ENCODE results near the gene STXBP6.

The STXBP6 gene

GRCh38 chr14:25049568-25050268 lies at the start of gene STXBP6:
Gene STXBP6, minus strand, starts transcription at chr14:25050147. Its CDS starts 75,329 bp downstream, at chr14:24974818.
- DNase-seq (ENCODE audit: low read depth in 2 of 2, low spot score in 1 of 2): no peak

DNA sequence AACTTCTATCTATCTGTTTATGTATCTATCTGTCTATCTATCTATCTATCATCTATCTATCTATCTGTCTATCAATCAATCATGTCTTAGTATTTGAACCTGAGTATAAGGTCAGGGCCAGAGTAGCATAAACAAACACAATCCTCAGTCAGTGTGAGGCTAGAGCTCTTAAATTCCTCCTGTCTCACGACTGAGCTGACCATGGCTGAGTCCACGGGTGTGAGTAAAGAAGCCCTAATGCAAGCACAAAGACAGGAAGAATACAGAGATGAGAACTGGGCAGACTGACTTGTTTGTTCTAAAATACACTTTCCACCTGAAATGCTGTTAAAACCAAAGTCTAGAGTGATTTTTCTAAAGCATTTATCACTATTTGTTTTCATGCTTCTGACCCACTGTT lies 47.2 kb upstream of the STXBP6 start:
- no peak for DNase-seq (ENCODE audit: low read depth in 2 of 2, low spot score in 1 of 2)

DNA sequence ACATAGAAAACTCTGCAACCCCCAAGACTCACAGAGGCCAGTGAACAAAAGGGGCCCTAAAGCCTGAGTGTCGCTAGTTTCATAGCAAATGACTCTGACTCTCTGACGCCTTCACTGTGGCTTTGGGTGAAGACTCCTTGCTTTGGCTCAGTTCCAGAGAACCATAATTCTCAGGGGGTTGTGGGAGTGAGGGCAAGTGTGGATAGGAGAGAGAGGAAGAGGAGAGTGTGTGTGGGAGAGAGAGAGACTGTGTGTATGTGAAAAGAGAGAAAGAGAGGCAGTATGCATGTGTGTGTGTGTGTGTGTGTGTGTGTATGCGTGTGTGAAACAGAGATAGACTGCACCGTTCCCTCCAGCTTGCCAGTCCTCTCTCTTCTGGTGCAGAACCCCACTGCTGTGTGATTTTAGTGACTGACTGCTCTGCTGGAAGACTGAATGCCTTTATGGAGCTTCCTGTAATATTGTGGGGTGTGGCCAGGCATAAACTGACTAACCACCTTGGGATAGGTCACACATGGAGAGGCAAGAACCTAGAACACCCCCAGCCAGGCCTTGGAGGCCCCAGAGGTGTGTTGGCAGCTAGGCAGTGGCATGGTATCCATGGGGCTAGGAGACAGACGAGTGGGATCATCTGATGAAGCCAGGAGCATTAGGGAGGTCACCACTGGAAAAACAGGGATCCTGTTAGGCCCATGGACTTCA lies 45.9 kb upstream of the STXBP6 start:
- no peak for DNase-seq (ENCODE audit: low read depth in 2 of 2, low spot score in 1 of 2)

DNA sequence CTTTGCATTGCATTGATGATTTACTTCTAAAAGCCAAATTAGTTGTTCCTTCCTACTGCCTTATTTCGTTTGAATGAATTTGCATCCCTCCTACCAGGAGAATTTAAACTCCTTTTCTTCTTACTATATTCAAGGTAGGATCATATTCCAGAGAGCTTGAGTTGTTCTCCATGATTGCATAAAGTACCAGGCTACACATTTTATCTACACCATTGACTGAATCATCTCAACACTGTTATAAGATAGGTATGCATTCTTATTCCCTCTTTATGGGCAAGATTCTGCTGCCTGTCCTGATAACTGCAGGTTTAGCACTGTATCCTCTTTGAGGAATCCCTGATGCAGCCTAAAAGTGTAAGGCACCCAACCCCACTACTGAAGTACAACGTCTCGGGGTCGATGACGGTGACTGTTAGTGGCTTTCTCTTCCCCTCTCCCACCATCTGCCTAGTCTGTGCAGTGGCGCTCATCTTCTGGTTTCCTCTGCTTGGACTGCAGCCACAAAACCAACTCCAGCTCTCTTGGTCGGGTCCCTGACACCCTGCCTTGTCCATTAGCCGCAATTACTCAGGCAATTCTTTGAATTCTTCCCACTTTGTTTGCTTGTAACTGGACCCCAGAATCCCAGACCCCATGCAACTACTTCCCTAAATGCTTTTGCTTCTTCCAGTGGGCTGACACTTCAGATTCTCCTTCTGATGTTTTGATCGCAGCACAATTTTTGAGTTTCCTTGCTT lies 44.4 kb upstream of the STXBP6 start:
- no peak for DNase-seq (ENCODE audit: low read depth in 2 of 2, low spot score in 1 of 2)

DNA sequence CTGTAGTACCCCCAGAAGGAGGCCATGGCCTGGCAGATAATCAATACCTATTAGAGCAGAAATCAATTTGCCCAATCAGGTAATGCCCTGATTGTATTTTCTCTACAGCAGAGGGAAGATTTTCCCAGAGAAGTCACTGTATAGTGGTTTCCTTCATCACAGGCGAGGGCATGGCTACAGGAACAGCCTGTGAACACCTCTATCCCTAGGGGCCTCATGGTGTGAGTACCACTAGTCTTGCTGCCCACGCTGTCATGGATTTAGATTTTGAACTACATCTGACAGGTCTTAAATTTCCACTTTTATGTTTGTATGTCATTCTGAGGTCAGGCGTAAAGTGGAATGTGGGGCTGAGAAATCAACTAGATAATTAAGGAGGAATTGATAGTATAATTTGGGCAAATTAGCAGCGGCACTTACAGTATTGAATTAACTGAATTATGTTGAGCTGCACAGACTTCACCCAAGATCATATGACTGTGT lies 42.4 kb upstream of the STXBP6 start:
- no peak for DNase-seq (ENCODE audit: low read depth in 2 of 2, low spot score in 1 of 2)

GRCh38 chr14:25090716-25091454 lies 40.9 kb upstream of the STXBP6 start:
- DNase-seq (ENCODE audit: low read depth in 2 of 2, low spot score in 1 of 2): no peak

DNA sequence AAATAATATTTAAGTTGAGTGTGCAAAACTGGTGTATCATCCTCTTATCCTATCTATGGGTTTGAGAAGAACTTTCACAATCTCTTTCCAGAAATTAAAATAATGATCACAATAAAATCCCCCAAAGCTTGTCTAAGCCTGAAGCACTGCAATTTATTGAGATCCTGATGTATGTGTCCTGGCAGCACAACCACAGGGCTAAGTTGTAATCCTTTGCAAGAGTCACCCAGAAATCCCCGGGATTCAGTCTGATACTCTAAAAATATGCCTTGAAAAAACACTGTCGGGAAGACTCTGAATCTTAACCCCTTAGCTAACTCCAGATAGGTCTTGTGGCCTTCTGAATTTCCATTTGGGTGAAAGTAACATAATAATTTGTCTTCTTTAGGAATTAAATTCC lies 40.3 kb upstream of the STXBP6 start:
- no peak for DNase-seq (ENCODE audit: low read depth in 2 of 2, low spot score in 1 of 2)

GRCh38 chr14:25089496-25089895 lies 39.5 kb upstream of the STXBP6 start:
- DNase-seq (ENCODE audit: low read depth in 2 of 2, low spot score in 1 of 2): no peak

DNA sequence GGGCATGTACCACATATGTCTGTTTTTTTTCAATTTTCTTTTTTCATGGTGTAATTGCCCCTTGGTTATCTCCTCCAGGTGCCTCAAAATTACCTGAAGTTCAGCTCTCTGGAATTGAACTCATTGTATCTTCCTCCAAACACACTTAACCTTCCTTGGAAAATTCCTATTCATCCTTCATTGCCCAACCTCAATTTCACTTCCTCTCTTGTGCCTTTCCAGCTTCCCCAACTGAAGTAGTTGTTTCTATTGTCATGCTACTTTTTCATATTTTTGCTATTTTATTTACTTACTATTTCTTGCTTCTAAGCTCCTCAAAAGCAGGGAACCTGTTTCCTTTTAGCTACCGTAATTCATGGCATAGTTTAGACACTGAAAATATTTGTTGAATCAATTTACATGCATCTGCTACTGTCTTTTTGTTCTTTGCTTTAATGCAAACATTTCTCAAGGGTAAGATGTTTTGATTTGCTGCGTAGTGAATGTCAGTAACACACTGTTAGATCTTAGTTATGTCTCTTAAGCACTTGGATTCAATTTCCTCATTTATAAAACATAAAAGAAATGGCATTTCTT lies 37.0 kb upstream of the STXBP6 start:
- DNase-seq (ENCODE audit: low read depth in 2 of 2, low spot score in 1 of 2): no peak

DNA sequence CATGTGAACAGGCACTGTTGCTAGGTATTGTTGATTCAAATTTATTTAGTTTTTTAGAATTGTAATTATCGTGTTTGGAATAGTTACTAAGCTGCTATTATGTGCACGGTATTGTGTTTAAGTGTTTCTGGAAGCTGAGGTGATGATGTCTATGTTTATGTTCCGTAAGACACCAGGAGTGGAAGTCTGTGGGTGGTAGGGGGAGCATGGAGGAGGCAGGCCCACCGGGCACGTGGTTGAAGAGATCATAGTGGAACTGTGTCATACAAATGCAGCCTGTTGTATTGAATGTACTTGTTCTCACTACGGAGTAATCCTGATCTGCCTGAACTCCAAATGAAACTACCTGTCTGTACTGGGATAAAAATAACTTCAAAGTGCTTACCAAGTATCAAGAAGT lies 36.1 kb upstream of the STXBP6 start:
- DNase-seq (ENCODE audit: low read depth in 2 of 2, low spot score in 1 of 2): no peak

DNA sequence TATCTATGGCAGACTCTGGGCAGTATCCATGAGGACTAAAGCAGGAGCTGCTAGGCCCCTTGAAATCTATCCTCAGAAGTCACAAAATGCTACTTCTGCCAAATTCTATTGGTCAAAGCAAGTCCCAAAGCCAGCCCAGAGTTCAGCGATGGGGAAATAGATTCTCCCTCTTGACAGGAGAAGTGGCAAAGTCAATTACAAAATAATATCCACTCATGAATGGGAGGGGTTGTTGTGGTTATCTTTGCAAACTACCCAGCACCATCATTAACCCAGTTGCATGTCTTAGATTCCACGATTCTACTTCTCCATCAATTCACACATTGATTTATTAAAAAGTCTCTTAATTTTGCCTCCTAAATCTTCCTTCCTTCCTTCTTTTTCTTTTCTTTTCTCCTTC lies 30.7 kb upstream of the STXBP6 start:
- DNase-seq (ENCODE audit: low read depth in 2 of 2, low spot score in 1 of 2): no peak

- DNase-seq (ENCODE audit: low read depth in 2 of 2, low spot score in 1 of 2): no peak
Measured at GRCh38 chr14:25079311-25079710, 29.4 kb upstream of the STXBP6 start.

DNA sequence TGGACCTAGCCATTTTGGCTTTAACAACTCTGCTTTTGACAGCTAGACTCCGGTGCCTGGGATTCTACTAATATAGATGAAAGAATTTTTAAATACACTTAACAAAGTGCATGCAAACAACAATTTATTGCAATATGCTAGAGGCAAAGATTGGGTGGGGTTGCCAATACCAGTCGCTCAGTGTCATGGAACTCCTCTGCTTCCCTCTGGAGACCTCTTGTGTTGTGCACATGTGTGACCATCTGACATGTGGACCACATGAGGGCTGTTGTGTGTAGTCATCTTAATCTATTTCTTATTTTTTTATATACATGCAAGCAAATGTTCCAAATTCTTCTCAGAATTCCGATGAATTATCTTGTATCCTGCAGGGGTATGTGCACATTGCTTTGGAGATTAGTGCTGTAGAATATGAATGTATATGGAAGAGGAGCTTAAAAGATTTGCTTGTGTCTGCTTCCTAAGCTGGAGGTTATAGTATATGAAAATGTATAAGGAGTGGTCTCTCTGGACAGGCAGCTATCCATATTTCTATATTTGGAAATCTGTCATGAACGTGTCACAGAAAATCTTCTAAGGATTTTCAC lies 24.2 kb upstream of the STXBP6 start:
- no peak for DNase-seq (ENCODE audit: low read depth in 2 of 2, low spot score in 1 of 2)

GRCh38 chr14:25069879-25070278 lies 19.9 kb upstream of the STXBP6 start:
- DNase-seq (ENCODE audit: low read depth in 2 of 2, low spot score in 1 of 2): no peak

DNA sequence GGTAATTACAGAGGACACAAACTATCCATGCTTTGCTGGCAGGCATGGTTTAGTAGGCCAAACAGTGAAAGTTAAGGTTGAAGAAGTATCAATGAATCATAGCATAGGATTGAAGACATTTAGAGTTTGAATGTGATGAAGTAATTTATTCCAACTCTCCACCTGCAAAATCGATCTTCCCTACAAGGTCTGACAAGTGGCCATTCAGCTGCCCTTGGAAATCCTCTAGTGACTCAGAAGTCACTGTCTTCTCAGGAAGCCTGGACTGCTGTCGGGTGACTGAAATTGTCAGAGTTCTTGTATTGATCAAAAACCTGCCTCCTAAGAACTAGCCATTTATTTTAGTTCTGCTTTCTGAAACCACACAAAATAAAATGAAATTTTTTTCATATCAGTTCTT lies 17.7 kb upstream of the STXBP6 start:
- no peak for DNase-seq (ENCODE audit: low read depth in 2 of 2, low spot score in 1 of 2)

DNA sequence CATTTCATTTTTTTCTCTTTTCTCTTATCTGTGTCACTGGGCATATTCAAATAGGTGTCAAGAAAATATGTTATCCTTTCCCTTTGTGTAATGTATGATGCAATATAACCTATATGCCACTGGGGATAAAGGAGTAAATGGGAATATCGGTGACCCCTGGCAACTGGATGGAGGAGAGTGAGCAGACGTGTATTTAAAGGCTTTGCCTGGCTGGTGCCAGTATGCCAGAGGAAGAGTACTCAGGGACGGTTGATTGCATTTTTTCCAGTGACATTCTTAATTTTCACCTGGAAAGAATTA lies 12.0 kb upstream of the STXBP6 start:
- DNase-seq (ENCODE audit: low read depth in 2 of 2, low spot score in 1 of 2): no peak

GRCh38 chr14:25056688-25057078 lies 6.7 kb upstream of the STXBP6 start:
- no peak for DNase-seq (ENCODE audit: low read depth in 2 of 2, low spot score in 1 of 2)

- DNase-seq (ENCODE audit: low read depth in 2 of 2, low spot score in 1 of 2): no peak
Measured at GRCh38 chr14:25055992-25056687, 6.2 kb upstream of the STXBP6 start.

DNA sequence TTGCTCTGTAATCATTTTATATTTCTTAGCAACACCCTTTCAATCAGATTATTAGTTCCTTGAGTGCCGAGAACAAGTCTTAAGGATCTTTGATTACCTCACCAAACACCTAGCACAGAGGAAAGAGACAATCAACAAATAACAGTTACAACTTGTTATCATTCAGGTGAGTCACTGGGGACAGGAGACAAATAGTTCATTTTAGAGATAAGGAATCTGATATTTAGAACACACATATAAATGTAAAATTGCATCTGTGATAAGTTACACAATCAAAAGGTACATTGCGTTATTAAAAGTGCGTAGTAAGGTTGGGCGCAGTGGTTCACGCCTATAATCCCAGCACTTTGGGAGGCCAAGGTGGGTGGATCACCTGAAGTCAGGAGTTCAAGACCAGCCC lies 5.1 kb upstream of the STXBP6 start:
- no peak for DNase-seq (ENCODE audit: low read depth in 2 of 2, low spot score in 1 of 2)

DNA sequence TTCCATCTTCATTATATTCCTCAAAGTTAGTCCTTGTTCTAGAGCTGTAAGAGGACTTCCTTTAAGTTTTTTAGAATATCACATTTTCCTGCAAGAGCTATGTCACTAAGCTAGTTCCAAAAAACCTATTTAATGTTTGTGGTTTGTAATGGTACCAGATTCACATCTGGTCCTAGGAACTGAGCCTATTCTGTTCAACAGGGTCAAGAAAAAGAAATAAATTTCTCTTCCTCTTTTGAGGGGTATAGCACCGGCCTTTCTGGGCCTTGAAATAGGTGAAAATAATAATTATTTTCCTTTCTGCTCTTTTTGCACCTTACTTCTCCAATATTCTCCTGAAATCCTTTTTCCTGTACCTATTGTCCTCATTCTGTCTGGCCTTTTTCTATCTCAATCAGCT lies 3.6 kb upstream of the STXBP6 start:
- no peak for DNase-seq (ENCODE audit: low read depth in 2 of 2, low spot score in 1 of 2)
